ENCODE results near the gene MRRF. TPM values are rescaled to one million over a fixed set of nuclear protein-coding genes. Genes with fewer than 3 reads are reported as not detected.

MRRF gene
- total and polyA plus RNA-seq, 8 donors, result 7.1 to 98.6 (median 26.4) TPM

GRCh38 chr9:122236681-122237080, 28.0 kb upstream of the MRRF start:
- H3K27me3 ChIP-seq, result peaks cover 0 to 17% (median 0%) of the 10 kb centered on the region in 3 donors
- H3K36me3 ChIP-seq, result peaks cover 5 to 36% (median 36%) of the 10 kb centered on the region in 4 donors
- no peak for DNase-seq
- no peak overlapping the region for H3K4me3 ChIP-seq
- WGBS, 5 donors, result 74 to 80% (median 75%) methylated on average over 10 of the region's 10 CpGs
- H3K27ac ChIP-seq, result no peak overlapping the region
- no peaks in the 10 kb centered on the region for H3K4me1 ChIP-seq
- TF ChIP-seq EP300 (IDR thresholded peaks at IDR 0.05) (no peak), POLR2A (IDR thresholded peaks at IDR 0.05) (no peak), CTCF (IDR thresholded peaks at IDR 0.05) (no peak), POLR2AphosphoS5 (IDR thresholded peaks at IDR 0.05) (no peak)
- intact Hi-C loops (cut with DNase I; ENCODE audit: low total_unique reads), result no loop called here
- no peaks in the 10 kb centered on the region for H3K9me3 ChIP-seq

GRCh38 chr9:122239722-122240121, 25.0 kb upstream of the MRRF start:
- DNase-seq, result no peak
- Histone ChIP-seq H3K36me3 (peaks cover 26 to 66% (median 66%) of the 10 kb centered on the region in 4 donors), H3K9me3 (no peaks in the 10 kb centered on the region), H3K4me3 (no peak overlapping the region), H3K27me3 (no peaks in the 10 kb centered on the region), H3K27ac (no peak overlapping the region), H3K4me1 (no peaks in the 10 kb centered on the region)
- WGBS, 5 donors, result 79 to 88% (median 83%) methylated on average over 5 of the region's 5 CpGs
- intact Hi-C loops (cut with DNase I; ENCODE audit: low total_unique reads), result no loop called here
- TF ChIP-seq EP300 (IDR thresholded peaks at IDR 0.05) (no peak), POLR2A (IDR thresholded peaks at IDR 0.05) (no peak), CTCF (IDR thresholded peaks at IDR 0.05) (no peak), POLR2AphosphoS5 (IDR thresholded peaks at IDR 0.05) (no peak)

DNA sequence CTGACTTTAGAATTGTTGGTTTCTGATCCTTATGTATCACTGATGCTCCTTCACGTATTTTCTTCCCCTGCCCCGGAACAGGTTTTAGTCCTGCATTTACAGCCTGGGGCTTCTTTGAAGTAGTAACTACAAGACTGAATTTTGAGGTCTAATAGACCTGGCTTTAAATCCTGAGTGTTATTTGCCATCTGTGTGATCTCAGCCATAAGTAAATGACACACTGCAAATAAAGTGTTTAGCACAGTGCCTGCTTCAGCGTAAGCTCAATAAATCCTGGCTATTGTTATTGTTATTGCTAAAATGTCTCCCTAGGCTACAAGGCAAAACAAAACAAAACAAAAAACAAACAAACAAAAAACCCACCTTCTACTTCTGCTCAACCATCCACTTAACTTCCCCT, 20.3 kb upstream of the MRRF start:
- Histone ChIP-seq H3K4me1 (no peaks in the 10 kb centered on the region), H3K27me3 (no peaks in the 10 kb centered on the region), H3K27ac (no peak overlapping the region), H3K4me3 (no peak overlapping the region), H3K9me3 (no peaks in the 10 kb centered on the region), H3K36me3 (peaks cover 49 to 100% (median 99%) of the 10 kb centered on the region in 4 donors)
- TF ChIP-seq EP300 (IDR thresholded peaks at IDR 0.05) (no peak), POLR2AphosphoS5 (IDR thresholded peaks at IDR 0.05) (no peak), POLR2A (IDR thresholded peaks at IDR 0.05) (no peak), CTCF (IDR thresholded peaks at IDR 0.05) (no peak)
- no peak for DNase-seq
- intact Hi-C loops (cut with DNase I; ENCODE audit: low total_unique reads), result no loop called here
- WGBS, 5 donors, result 84 to 88% (median 86%) methylated on average over 3 of the region's 3 CpGs

DNA sequence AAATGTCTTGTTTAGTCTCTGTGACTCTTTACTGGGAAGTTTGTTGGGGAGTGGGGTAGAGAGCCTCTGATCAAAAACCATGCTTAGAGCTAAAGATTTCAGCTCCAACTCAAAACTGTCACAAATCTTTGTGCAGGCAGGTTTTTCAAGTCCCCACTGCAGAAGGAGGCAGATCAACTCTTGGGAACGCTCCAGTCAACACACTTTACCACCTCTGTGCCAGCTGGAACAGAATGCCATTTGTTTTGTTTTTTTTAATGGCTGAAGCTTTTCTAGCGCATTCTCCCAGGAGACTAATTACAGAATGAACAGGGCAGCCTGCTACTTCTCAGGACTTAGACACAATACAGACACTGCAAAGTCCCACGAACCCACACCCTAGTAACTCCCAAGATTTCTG, 18.0 kb upstream of the MRRF start:
- Histone ChIP-seq H3K4me1 (no peaks in the 10 kb centered on the region), H3K9me3 (no peaks in the 10 kb centered on the region), H3K27me3 (no peaks in the 10 kb centered on the region), H3K36me3 (peaks cover 53 to 100% (median 99%) of the 10 kb centered on the region in 4 donors), H3K27ac (no peak overlapping the region), H3K4me3 (no peak overlapping the region)
- intact Hi-C loops (cut with DNase I; ENCODE audit: low total_unique reads), result no loop called here
- DNase-seq, result no peak
- WGBS, 5 donors, result 68 to 89% (median 85%) methylated on average over 3 of the region's 3 CpGs
- TF ChIP-seq POLR2A (IDR thresholded peaks at IDR 0.05) (no peak), CTCF (IDR thresholded peaks at IDR 0.05) (no peak), EP300 (IDR thresholded peaks at IDR 0.05) (no peak), POLR2AphosphoS5 (IDR thresholded peaks at IDR 0.05) (no peak)

Data from stomach (tissue), 9 donors.